Bronchial epithelial cell (primary cell): Measurements from ENCODE around the gene TAF1D. TPM values are rescaled to one million over a fixed set of nuclear protein-coding genes. Genes with fewer than 3 reads are reported as not detected.

Experiments
- DNase-seq: peaks from one replicate; pipeline ENCODE4 v3.0.0-alpha.2; 2010; ENCODE audit warnings: low read depth
- FAIRE-seq: peaks from 2 replicates; lab custom pipeline; 2011; peaks lifted over from hg19 to GRCh38; lab: Jason Lieb, UNC
- H3K27me3 ChIP-seq: 2 replicates; pipeline ENCODE4 v1.5.1; 2011; ENCODE audit warnings: low read length; ENCODE audit not compliant: control insufficient read depth, insufficient read depth
- H3K36me3 ChIP-seq: 2 replicates; pipeline ENCODE4 v1.5.1; 2011; ENCODE audit warnings: low read length; ENCODE audit not compliant: control insufficient read depth, insufficient read depth
- H3K4me3 ChIP-seq: 2 replicates; pipeline ENCODE4 v1.5.1; 2011; ENCODE audit warnings: mild to moderate bottlenecking, low read depth, low read length, control low read depth
- CTCF ChIP-seq: IDR thresholded peaks from 2 replicates; pipeline ENCODE4 v1.5.1; 2011; ENCODE audit warnings: mild to moderate bottlenecking, moderate library complexity, low read length, control low read depth, inconsistent platforms; ENCODE audit not compliant: insufficient read depth, severe bottlenecking
- total RNA-seq: library from RNA; depleted of rRNA; stranded (reverse); fragments of >200 nt; gene quantifications from 2 replicates; pipeline ENCODE4 v1.2.1, GENCODE V29; 2014

Gene TAF1D
- total RNA-seq, 1 donor from 2014 or later = 160 TPM

- TF ChIP-seq CTCF = no peak
- Histone ChIP-seq H3K36me3 (peaks cover 3% of the 10 kb centered on the region), H3K4me3 (no peak overlapping the region), H3K27me3 (no peaks in the 10 kb centered on the region)
- DNase-seq = no peak
- no peak for FAIRE-seq
Measured at GRCh38 chr11:93694109-93694508, 47.2 kb downstream of the TAF1D start.

- Histone ChIP-seq H3K27me3 (no peaks in the 10 kb centered on the region), H3K4me3 (no peak overlapping the region), H3K36me3 (peaks cover 1% of the 10 kb centered on the region)
- no peak for FAIRE-seq
- TF ChIP-seq CTCF = no peak
- DNase-seq = no peak
Measured at GRCh38 chr11:93689240-93689639, 52.1 kb downstream of the TAF1D start.

- Histone ChIP-seq H3K36me3 (peaks cover 3% of the 10 kb centered on the region), H3K4me3 (no peak overlapping the region), H3K27me3 (no peaks in the 10 kb centered on the region)
- no peak for TF ChIP-seq CTCF
- FAIRE-seq (no peak), DNase-seq (no peak)
Measured at GRCh38 chr11:93686812-93687211, 54.5 kb downstream of the TAF1D start.

- TF ChIP-seq CTCF = no peak
- Histone ChIP-seq H3K36me3 (peaks cover 3% of the 10 kb centered on the region), H3K27me3 (no peaks in the 10 kb centered on the region), H3K4me3 (no peak overlapping the region)
- FAIRE-seq = no peak
- DNase-seq = no peak
Measured at GRCh38 chr11:93686226-93686625, 55.1 kb downstream of the TAF1D start.

Other genes with a start within 250 kb of the TAF1D start
- gene SMCO4, start 198.1 kb downstream of the TAF1D start, total RNA-seq = 2.4 and 18.1 TPM in 2 replicates
- 6.1 and 7.6 TPM in 2 replicates for gene CEP295, start 79.8 kb downstream of the TAF1D start, total RNA-seq
- gene C11orf54, start 177 bp upstream of the TAF1D start, total RNA-seq = 19.7 and 23.6 TPM in 2 replicates
- gene MED17, start 42.8 kb upstream of the TAF1D start, total RNA-seq = 20.4 and 23.7 TPM in 2 replicates
- gene VSTM5, start 109.1 kb upstream of the TAF1D start, total RNA-seq = 0.51 and 0.79 TPM in 2 replicates